Heart left ventricle (tissue), 16 donors: ENCODE results near the gene VTI1A. TPM values are rescaled to one million over a fixed set of nuclear protein-coding genes. Genes with fewer than 3 reads are reported as not detected.

Experiments used
- ATAC-seq, 4 donors: fragments of 200-7000 bp; cut with Tn5 transposase; one replicate each; pipeline ENCODE4 v1.9.1; 2020 to 2022; ENCODE audit warnings: moderate library complexity in 4 of 4, mild to moderate bottlenecking in 3 of 4, moderate number of reproducible peaks in 1 of 4
- DNase-seq, 5 donors: peaks; one replicate each; pipeline ENCODE4 v3.0.0-alpha.2; 2020
- H3K27ac ChIP-seq, 12 donors: fragments of 200-600 bp; sonication (generic) in 4 of 12; one replicate each; pipeline versions ENCODE4 v1.5.0 to v1.8.0; 2016 to 2022; ENCODE audit warnings: mild to moderate bottlenecking in 2 of 12
- H3K27me3 ChIP-seq, 9 donors: fragments of 200-600 bp; sonication (generic) in 2 of 9; one replicate each; pipeline versions ENCODE4 v1.5.1 to v1.8.0; 2016 to 2022; ENCODE audit warnings: mild to moderate bottlenecking in 3 of 9
- H3K36me3 ChIP-seq, 9 donors: fragments of 200-600 bp; sonication (generic) in 2 of 9; one replicate each; pipeline versions ENCODE4 v1.5.0 to v1.8.0; 2018 to 2022; ENCODE audit warnings: mild to moderate bottlenecking in 2 of 9
- H3K4me1 ChIP-seq, 12 donors: fragments of 200-600 bp; sonication (generic) in 4 of 12; one replicate each; pipeline versions ENCODE4 v1.5.0 to v1.8.0; 2016 to 2022; ENCODE audit warnings: mild to moderate bottlenecking in 3 of 12
- H3K4me3 ChIP-seq, 12 donors: fragments of 200-600 bp; sonication (generic) in 4 of 12; one replicate each; pipeline versions ENCODE4 v1.5.0 to v1.8.0; 2017 to 2022; ENCODE audit warnings: mild to moderate bottlenecking in 9 of 12, moderate library complexity in 4 of 12
- H3K9me3 ChIP-seq, 12 donors: fragments of 200-600 bp; sonication (generic) in 4 of 12; one replicate each; pipeline versions ENCODE4 v1.5.0 to v1.8.0; 2016 to 2022; ENCODE audit warnings: mild to moderate bottlenecking in 1 of 12
- POLR2A ChIP-seq, 2 donors: fragments of 450-650 bp; IDR thresholded peaks; one replicate each; pipeline ENCODE4 v1.6.1; 2017; ENCODE audit warnings: antibody characterized with exemption in 2 of 2, mild to moderate bottlenecking in 2 of 2, moderate library complexity in 2 of 2
- WGBS, 4 donors: extraction: QIAGEN DNeasy Blood & Tissue Kit in 2 of 4; methylation state at CpG; one replicate each; pipeline versions ENCODE4 v1.1.5 to v1.1.7; 2013 to 2018; 5-methylcytosine and 5-hydroxymethylcytosine counted together
- intact Hi-C, 10 donors: fragments of 100-400 bp; cut with DNase I; formaldehyde crosslinking; loops; one replicate each; pipeline versions ENCODE4 v1.11.1 to v1.14.2; 2022
- polyA plus RNA-seq, 2 donors: library from polyadenylated mRNA; stranded (reverse); fragments of 200-250 nt; gene quantifications; one replicate each; pipeline ENCODE4 v1.2.3, GENCODE V29; 2013
- total RNA-seq, 9 donors: library from RNA; depleted of rRNA in 2 of 9; stranded (reverse); fragments of >200 nt in 2 of 9; fragmentation: NEBNext Ultra II Directional in 3 of 9; extraction: Animal tissue kit (Norgen Biotek cat#: 25700) in 3 of 9; gene quantifications; one replicate each; pipeline versions ENCODE4 v1.1.0 to v1.2.4, GENCODE V29; 2016 to 2023
- TF ChIP-seq, protein P1 (sequence below), 12 donors: fragments of 200-600 bp; sonication (generic) in 4 of 12; IDR thresholded peaks; one replicate each; pipeline versions ENCODE4 v1.5.0 to v1.8.0; 2018 to 2022; ENCODE audit warnings: antibody characterized with exemption in 12 of 12, mild to moderate bottlenecking in 5 of 12
- donor health status: ischemic (EF 13 %, LVEDD 7.1; RV severe dilation, severe dysfunction).
- donor health status: healthy with polysubstance abuse.
- donor health status: DM: no; HTN: yes; CAD: no.
- donor health status: DM: no; HTN: no; CAD: no.
- donor health status: ischemic (EF 25% LVEDD 6.9; RV normal size, moderate dysfunction).
- donor health status: ischemic (EF 25% LVEDD 5.7; RV mildly dilated, moderate dysfunction).
- donor health status: healthy.
- donor health status: DM: yes; HTN: yes; CAD: no.
- donor health status: ischemic (EF 35%, LVEDD 5.7; RV mildly dilated, moderate dysfunction).
- donor health status: nonischemic (EF 11% LVEDD 7.7; RV severe dilation, severe dysfunction).
- donor health status: DM: yes; HTN: yes; CAD: no.
- donor health status: PGD.
- donor health status: ischemic (EF 29% LVEDD 5.4; RV normal size, mild dysfunction).
- donor health status: nonischemic (EF 23%, LVEDD 6.1; RV moderate dilation, normal function).

VTI1A gene
- total and polyA plus RNA-seq, 11 donors, result 6.0 to 33.1 (median 23.2) TPM

GRCh38 chr10:112548535-112549276 lies 101.7 kb downstream of the VTI1A start:
- Histone ChIP-seq H3K36me3 (no peaks in the 10 kb centered on the region), H3K27ac (no peak overlapping the region), H3K9me3 (peaks cover 0 to 6% (median 0%) of the 10 kb centered on the region in 12 donors), H3K27me3 (no peaks in the 10 kb centered on the region), H3K4me3 (no peak overlapping the region), H3K4me1 (no peaks in the 10 kb centered on the region)
- no peak for ATAC-seq
- intact Hi-C loops, result no loop called here
- 97% methylated on average over 8 of the region's 8 CpGs for WGBS, 4 donors
- TF ChIP-seq POLR2A (IDR thresholded peaks at IDR 0.05), result no peak
- TF ChIP-seq, protein P1, sequence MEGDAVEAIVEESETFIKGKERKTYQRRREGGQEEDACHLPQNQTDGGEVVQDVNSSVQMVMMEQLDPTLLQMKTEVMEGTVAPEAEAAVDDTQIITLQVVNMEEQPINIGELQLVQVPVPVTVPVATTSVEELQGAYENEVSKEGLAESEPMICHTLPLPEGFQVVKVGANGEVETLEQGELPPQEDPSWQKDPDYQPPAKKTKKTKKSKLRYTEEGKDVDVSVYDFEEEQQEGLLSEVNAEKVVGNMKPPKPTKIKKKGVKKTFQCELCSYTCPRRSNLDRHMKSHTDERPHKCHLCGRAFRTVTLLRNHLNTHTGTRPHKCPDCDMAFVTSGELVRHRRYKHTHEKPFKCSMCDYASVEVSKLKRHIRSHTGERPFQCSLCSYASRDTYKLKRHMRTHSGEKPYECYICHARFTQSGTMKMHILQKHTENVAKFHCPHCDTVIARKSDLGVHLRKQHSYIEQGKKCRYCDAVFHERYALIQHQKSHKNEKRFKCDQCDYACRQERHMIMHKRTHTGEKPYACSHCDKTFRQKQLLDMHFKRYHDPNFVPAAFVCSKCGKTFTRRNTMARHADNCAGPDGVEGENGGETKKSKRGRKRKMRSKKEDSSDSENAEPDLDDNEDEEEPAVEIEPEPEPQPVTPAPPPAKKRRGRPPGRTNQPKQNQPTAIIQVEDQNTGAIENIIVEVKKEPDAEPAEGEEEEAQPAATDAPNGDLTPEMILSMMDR (IDR thresholded peaks at IDR 0.05), result no peak
- no peak for DNase-seq

- ATAC-seq, result no peak
- Histone ChIP-seq H3K9me3 (no peaks in the 10 kb centered on the region), H3K27ac (no peak overlapping the region), H3K4me1 (no peaks in the 10 kb centered on the region), H3K27me3 (no peaks in the 10 kb centered on the region), H3K36me3 (no peaks in the 10 kb centered on the region), H3K4me3 (no peak overlapping the region)
- intact Hi-C loops, result no loop called here
- 94 to 96% (median 94%) methylated on average over 4 of the region's 4 CpGs for WGBS, 4 donors
- DNase-seq, result no peak
- no peak for TF ChIP-seq POLR2A (IDR thresholded peaks at IDR 0.05)
- TF ChIP-seq, protein P1 (IDR thresholded peaks at IDR 0.05), result no peak
Measured at GRCh38 chr10:112552593-112553110, 105.6 kb downstream of the VTI1A start.

GRCh38 chr10:112553315-112553714 lies 106.3 kb downstream of the VTI1A start:
- DNase-seq (no peak), ATAC-seq (no peak)
- Histone ChIP-seq H3K4me3 (no peak overlapping the region), H3K4me1 (no peaks in the 10 kb centered on the region), H3K27ac (no peak overlapping the region), H3K36me3 (no peaks in the 10 kb centered on the region), H3K9me3 (no peaks in the 10 kb centered on the region), H3K27me3 (no peaks in the 10 kb centered on the region)
- intact Hi-C loops, result no loop called here
- WGBS, 4 donors, result 91 to 100% (median 98%) methylated on average over 3 of the region's 3 CpGs
- TF ChIP-seq POLR2A (IDR thresholded peaks at IDR 0.05), result no peak
- TF ChIP-seq, protein P1 (IDR thresholded peaks at IDR 0.05), result no peak

DNA sequence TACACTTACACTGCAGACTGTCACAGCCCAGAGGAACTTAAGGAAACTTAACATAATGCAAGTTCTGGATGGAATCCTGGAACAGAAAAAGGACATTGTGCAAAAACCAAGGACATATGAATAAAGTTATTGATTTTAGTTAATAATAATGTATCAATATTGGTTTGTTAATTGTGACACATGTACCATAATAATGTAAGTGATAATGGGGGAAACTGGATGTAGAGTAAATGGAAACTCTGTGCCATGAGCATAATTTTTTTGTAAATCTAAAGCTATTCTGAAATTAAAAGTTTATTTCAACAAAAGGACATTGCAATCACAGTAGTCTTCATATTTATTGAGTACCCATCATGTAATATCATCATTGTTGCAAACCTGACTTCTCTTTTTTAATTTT lies 107.2 kb downstream of the VTI1A start:
- Histone ChIP-seq H3K9me3 (no peaks in the 10 kb centered on the region), H3K36me3 (no peaks in the 10 kb centered on the region), H3K27ac (no peak overlapping the region), H3K27me3 (no peaks in the 10 kb centered on the region), H3K4me3 (no peak overlapping the region), H3K4me1 (no peaks in the 10 kb centered on the region)
- DNase-seq (no peak), ATAC-seq (no peak)
- TF ChIP-seq, protein P1 (IDR thresholded peaks at IDR 0.05), result no peak
- TF ChIP-seq POLR2A (IDR thresholded peaks at IDR 0.05), result no peak
- intact Hi-C loops, result no loop called here
